Measurements from ENCODE around the gene TNS1. TPM values are rescaled to one million over a fixed set of nuclear protein-coding genes. Genes with fewer than 3 reads are reported as not detected.

TNS1 gene
- total RNA-seq, 1 donor from 2014 or later: 46.1 TPM

DNA sequence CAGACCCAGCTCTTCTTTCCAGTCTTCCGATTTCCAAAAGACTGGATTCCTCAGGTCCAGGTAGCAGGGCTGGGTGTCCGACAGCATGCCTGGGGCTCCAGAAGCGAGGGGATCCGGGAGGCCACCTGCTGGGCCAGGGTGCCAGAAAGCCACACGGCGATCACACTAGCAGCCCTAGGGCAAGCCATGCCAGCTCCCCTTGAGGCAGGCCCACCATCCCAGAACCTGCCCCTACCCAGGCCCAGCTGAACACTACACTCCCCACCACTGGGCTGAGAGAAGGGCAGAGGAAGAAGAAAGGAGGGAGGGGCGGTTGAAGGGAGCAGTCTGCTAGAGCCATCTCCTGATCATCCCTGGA lies 163.1 kb downstream of the TNS1 start:
- no peak for DNase-seq (ENCODE audit: extremely low read depth, low read depth, low spot score)

DNA sequence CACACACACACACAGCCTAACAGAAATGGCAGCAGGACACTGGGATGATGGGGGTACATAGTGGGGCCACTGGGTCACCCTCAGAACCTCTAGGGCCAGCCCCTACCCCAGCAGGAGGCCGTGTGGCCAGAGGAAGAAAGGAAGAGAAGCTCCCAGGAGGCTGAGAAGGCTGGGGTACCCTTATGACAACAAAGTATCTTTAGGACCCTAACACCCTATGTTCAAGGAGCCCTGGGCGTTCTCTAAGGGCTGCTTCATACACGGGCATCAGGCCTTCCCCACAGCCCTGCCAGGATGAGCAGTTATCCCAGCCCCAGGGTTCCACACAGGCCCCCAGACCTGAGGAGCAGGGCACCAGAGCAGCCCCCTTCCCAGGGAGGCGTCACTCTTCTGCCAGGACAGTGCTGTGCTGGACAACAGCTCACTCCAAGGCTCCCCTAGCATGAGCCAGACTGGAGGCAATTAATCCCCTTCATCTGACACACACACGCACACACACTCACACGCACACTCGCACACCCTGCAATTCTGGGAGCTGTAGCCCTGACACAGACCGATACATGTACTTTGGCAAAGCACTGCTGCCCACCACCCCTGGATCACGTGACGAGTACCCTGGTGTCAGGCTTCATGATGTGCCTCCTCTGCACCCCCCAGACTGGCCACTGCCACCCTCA lies 163.6 kb downstream of the TNS1 start:
- DNase-seq (ENCODE audit: extremely low read depth, low read depth, low spot score): no peak

DNA sequence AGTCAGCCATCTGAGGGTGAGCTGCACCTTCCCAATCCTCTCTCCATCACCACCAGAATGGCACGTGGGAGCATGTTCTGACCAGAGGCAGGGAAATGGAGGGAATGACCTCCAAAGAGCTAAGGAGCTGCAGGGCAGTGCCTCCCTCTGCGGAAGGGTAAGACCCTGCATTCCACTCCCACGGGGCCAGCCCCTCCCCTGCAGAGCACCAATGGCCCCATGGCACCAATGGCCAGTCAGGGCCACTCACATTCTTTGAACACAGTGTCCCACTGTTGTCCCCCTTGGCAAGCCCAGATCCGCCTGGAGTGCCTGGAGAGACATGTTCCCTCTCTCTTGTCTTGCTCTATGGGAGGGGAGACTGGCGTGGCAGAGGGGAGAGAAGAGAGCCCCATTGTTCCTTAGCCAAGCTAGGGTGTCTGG lies 164.4 kb downstream of the TNS1 start:
- no peak for DNase-seq (ENCODE audit: extremely low read depth, low read depth, low spot score)

DNA sequence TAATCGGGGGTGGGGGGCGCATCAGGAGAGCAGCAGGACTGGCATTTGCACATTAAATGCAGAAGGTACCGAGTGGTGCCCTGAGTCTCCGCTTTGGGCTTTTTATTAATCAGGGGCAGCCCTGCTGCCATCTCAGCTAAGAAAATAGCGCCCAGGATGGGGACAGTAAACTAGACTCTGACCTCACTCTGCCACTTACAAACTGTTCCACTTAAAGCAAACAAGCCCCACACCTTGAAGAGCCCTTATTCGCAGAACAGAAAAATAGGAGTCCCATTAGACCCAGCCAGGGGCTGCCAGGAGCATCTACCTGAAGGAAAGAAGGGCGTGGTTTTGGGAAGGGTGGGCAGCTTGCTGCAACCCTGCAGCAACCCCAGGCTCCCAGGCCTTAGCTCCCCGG lies 165.3 kb downstream of the TNS1 start:
- no peak for DNase-seq (ENCODE audit: extremely low read depth, low read depth, low spot score)

DNA sequence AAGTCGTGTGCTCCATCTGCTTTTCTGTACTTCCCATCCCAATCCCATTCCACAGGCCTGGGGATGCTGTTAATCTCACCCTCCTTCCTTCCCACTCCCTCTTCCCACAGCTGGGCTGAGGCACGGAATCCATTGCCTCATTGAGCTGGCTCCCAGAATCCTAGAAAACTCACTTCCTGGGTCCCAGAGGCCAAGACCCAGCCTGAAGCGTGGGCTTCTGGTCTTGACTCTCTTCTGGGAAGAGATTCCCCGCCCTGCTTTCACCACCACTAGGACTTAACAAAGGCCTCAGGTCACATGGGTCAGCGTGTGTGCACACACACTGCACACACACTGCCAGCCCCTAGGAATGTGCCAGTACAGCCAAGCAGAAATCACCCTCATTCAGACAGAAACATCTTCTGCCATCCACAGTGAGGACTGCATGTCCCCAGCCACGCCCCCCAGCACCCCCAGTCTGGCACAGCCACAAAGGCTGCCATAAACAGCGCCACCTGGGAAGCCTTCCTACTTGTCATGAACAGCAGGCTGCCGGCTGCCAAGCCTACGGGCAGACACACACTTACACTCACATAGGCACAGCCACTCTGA lies 165.8 kb downstream of the TNS1 start:
- DNase-seq (ENCODE audit: extremely low read depth, low read depth, low spot score): no peak

DNA sequence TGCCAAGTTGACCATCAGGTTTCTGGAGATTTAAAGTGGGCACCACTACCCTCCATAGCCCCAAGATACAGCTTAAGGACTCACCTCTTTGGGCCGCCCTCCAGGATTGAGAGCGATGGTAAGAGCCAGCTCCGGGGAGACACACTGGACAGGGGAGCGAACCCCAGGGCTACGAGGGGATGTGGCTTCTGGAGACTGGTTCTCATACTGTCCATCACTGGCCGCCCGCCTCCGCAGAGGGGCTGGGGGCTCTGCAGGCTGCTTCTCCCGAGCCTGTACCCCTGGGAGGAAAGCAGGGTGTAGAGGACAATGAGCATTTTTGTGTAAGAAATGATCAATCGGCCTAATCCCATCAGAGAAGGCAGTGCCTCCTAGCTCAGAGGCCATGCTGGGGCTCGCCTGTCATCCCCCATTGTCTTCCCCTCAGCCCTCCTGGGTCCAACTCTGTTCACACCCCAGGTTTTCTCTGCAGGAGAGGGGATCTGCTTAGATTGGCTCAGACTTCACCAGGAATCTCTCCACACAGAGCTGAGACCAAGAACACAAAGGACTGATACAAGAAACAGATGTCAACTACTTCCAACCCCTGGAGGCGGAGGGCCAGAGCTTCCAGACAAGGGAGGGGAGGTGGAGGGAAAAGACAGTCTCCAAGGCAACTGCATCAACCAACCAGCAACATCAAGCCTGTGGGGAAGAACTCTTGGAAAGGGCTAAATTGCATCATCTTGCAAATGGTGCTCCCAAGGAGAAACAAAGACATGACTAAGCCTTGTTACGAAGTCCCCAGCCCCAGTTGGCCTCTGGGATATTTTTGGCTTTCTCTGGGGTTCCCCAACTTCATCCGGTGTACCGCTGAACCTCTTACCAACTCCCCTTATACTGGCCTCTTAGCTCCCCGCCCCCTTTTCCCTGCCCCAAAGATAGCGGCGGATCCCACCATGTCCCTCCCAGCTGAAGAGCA lies 166.6 kb downstream of the TNS1 start:
- no peak for DNase-seq (ENCODE audit: extremely low read depth, low read depth, low spot score)

DNA sequence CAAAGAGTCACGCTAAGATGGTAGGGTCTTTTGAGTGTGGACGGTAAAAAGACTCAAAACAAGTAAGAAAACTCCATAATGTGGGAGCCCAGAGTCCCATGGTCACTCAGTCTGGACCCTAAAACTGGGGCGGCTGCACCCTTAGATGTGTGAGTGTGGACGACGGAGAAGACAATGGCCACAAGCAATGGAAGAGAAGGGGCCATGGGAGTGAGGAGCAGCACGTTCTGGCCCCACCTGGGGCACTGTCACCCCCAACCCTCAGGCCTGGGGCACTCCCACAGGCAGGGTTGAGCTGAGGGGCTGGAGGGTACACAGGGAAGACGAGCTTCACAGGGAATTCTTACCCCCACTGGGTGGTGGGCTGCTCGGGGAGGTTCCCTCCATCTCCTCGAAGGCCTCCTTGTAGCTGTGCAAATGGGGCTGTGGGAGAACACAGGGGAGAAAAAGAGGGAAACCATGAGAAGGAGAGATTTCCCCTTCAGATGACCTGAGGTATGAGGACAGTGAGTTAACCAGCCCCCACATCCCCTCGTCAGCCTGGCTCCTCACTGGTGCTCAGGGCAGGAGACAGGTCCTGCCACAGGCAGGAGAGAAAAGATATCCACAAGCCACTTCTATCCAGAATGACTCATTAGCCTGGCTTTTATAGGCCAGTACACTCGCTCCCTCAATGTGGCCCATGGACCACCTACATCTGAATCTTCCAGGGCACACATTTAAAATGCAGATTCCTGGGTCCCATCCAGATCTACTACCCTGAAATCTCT lies 167.9 kb downstream of the TNS1 start:
- no peak for DNase-seq (ENCODE audit: extremely low read depth, low read depth, low spot score)

DNA sequence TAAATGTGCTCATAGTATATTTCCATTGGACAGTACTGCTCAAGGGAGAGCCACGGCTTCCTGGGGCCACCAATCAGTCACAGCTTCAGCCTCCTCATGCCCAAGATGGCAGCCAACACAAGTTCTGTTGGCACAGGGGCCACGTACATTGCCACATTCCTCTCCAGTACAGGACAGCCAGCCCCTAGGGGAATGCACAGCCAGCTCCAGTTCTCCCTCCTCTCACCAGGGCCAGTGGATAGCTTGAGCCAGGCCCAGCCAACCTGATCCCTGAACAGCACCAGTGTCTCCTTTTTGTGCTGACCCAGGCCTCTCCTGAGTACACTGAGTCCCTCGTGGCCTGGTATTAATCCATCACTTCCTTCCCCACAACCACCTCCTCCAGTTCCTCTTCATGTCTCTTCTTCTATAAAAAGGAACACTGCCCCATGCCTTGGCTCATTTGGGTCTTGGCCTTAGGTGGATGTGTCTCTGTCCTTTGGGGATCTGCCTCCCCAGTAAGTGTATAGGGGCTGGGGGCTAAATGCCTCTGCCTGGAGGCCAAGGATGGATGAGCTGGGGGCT lies 168.7 kb downstream of the TNS1 start:
- DNase-seq (ENCODE audit: extremely low read depth, low read depth, low spot score): no peak

DNA sequence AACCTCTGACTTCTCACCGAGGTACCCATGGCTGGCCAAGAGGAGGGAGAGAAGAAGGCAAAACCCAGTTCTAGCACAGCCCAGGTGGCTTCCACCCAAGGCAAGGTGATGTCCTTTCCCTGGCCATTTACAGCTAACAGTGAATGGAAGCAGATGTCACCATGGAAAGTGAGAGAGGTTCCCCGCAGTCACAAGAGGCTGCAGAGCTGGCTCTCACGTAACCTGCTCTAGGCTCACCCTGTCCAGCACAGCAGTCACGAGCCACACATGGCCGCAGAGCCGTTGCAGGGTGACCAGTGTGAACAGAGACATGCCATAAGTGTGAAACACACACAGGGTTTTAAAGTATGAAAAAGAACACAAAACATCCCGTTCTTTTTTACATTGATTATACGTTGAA lies 169.4 kb downstream of the TNS1 start:
- no peak for DNase-seq (ENCODE audit: extremely low read depth, low read depth, low spot score)

DNA sequence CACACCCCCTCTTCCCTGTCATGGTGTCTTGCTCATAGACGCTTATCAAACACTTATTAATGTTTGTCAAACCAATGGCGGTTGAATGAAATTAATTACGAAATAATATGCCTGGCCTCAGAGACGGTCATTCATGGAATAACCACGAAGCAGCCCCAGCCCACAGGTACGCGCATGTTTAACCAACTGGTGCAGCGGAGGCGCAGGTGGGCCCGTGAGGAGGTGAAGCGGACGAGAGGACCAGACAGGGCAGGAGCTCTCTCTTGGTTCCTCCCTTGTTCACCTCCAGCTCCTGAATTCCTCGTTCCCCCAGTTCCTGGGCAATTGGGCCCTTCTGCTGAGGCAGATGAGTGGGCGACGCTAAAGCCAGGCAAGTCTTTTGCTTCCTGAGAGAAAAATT lies 169.8 kb downstream of the TNS1 start:
- no peak for DNase-seq (ENCODE audit: extremely low read depth, low read depth, low spot score)

DNA sequence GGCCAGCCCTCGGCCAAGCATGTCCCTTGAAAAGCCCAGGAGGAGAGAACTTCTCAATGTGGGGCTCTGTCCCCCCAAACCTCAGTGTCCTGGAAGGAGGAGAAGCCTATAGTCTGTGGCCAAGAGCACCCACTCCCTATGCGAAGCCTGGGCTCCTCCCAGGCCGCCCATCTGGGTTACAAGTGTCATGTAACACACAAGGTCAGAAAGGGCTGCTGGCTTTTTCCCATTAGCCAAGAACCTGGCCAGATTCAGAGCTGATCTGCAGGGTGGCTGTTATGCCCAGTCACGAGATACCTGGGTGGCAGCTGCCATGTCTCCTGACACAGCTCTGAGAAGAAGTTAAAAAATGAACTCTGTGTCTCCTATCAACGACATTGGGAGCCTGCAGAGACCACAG lies 170.7 kb downstream of the TNS1 start:
- no peak for DNase-seq (ENCODE audit: extremely low read depth, low read depth, low spot score)

DNA sequence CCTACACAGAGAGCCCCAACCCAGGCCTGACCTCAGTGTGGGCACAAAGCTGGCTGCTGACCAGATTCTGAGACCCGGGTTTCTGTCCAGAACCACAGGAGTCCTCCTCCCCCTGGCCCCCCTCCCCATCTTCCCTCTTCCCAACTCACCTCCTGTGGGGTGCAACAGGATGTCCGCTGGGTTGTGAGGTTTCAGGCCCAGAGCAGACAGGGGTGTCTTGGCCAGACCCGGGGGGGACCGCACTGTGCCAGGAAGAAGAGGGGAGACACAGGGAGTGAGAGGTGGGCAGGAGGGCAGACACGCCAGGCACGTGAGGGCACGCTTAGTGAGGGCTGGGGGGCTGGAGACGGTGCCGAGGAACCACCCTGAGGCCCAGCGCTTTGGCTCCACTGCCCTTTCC lies 171.5 kb downstream of the TNS1 start:
- DNase-seq (ENCODE audit: extremely low read depth, low read depth, low spot score): no peak

DNA sequence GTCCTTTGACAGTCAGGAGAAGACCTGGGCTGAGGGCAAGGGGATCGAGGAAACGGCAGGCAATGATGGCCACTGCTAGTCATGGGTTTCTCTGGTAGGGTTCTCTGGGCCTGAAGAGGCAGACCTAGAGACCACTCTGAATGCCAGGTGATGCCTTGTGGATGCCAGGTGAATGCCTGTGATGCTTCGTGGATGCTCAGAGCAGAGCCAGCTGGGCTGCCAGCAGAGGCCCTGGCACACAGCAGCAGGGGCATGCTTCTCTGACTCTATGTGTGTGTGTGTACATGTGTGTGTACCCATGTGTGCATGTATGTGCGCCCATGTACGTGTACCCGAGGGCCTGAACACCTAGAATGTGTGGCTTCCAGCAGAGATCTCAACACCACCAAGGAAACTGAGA lies 172.0 kb downstream of the TNS1 start:
- DNase-seq (ENCODE audit: extremely low read depth, low read depth, low spot score): no peak

DNA sequence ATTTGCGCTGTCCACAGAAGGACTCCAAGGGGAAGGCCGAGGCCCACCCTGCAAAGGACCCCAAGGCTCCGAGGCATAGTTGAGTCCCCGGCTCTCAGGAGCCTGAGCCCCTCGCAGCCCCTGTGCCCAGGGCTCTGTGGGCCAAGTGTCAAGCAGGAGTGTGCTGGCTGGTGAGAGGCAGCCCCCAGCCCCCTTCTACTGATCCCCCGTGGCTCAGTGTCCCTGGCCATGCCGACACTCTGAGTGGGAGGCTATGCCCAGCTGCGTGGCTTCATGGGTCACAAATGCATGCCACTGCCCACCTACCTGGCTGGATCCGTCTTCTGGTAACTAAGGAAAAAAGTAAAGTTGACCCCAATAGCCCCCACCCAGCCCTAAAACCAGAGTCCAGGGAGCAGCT lies 172.7 kb downstream of the TNS1 start:
- DNase-seq (ENCODE audit: extremely low read depth, low read depth, low spot score): no peak

DNA sequence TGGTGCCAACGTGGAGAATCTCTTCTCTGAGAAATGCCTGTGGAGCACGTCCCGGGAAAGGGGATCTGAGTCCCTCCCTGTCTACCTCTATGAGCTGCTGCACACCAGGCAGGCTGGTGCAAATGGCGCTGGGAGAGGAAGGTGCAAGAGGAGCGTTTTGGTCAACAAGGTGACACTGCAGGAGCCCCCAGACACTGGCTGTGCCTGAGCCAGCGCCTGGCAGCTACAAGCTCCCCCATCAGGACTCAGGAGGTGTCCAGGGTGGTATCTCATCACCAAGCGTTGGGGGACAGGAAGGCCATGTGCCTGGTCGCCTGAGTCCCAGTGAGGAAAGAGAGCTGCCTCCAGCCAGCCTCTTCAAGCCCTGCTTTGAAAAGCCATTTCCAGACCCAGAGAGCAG lies 173.4 kb downstream of the TNS1 start:
- DNase-seq (ENCODE audit: extremely low read depth, low read depth, low spot score): no peak

DNA sequence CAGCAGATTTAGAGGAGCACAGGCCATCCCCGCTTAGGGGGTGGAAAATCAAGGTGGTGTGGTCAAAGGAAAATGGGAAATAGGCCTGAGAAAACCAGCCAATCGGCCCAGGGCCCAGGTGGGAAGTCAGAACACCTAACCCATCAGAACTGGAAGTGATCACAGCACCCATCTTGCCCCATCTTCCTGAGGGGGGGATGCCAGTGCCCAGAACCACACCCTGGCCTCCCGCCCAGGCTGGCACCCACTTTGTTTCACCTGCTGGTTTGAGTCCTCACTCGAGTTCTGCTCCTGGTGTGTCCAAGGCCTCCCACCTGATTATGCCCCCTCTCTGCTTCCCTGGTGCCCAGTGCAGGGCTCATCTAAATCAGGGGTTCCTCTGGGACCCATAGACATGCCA lies 174.5 kb downstream of the TNS1 start:
- DNase-seq (ENCODE audit: extremely low read depth, low read depth, low spot score): no peak

DNA sequence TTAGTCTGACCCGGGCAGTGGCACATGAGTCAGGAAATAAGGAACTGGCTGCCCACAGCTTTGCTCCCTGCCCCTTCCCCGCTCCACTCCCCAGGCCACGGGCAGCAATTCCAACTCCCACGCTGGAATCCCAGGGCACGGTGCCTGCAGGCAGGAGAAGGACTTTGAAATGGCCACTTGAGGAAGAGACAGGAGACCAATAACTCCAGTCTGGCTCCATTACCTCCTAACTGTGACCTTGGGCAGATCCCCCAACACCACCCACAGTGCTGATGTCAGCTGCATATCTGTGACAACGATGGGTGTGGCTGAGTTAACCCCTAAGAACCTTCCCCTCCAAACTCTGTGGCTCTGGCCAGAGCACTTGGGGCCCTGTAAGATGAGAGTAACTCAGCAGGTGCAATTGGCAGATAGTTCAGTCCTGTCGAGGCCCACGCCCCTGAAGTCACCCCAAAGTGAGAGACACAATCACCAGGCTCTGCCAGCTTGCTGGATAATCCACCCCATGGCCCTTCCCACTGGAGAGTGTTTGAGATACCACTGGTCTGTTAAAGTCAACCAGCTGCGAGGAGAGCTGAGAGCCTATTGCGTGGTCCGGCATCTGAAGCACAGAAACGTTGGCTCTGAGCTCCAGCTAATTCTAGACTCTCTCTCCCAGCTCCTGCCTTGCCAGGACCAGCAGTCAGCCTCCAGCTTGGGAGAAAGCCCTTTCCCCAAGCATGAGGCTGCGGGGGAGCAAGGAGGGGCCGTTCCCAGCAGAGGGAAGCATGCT lies 175.2 kb downstream of the TNS1 start:
- no peak for DNase-seq (ENCODE audit: extremely low read depth, low read depth, low spot score)

DNA sequence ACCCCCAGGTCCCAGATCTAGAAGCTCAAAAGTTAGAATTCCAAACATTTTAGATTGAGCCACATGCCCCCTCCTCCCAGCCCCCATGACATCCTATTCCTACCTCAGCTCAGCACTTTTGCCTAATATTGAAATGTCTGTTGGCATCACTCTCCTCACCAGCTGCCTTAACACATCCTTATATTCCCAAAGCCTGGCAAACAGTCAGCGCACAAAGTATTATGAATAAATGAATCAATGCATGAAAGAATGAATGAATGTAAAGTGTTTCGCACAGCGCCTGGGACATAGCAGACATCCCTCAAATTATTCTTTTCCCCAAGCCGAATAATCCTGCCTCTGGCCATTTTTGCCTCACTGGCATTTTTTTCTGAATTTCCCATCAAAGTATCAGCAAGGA lies 175.8 kb downstream of the TNS1 start:
- no peak for DNase-seq (ENCODE audit: extremely low read depth, low read depth, low spot score)

DNA sequence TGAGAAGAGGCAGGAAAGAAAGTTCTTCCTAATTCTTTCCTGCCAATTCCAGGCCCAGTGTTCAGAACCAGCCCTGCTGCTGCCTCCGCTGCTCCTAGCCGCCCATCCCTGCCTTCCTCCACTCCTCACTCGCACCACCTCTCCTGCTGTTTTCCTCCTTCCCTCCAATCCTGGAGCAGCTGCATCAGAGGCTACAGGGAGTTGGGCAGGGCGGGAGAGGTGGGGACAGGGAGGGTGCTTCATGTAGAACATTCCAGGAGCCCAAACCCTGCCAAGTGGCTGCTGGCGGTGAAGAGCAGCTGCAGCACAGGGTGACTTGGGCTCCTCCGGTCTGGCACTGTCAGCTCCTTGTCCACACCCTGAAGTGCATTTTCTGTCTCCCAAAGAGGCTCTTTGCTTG lies 176.3 kb downstream of the TNS1 start:
- DNase-seq (ENCODE audit: extremely low read depth, low read depth, low spot score): no peak
